B cell (primary cell): ENCODE results near the gene PSD4. TPM values are rescaled to one million over a fixed set of nuclear protein-coding genes. Genes with fewer than 3 reads are reported as not detected.

Source experiments
- ATAC-seq: fragments of 200-7000 bp; cut with Tn5 transposase; one replicate; pipeline ENCODE4 v1.10.0; 2021; ENCODE audit warnings: low read depth, mild to moderate bottlenecking, moderate number of reproducible peaks, moderate library complexity
- CTCF ChIA-PET: fragments of 350-600 bp; sonication (Branson Sonifier 250); formaldehyde crosslinking; loops from one replicate; lab custom pipeline; 2021; ENCODE audit warnings: antibody characterized with exemption, inconsistent platforms; lab: Charles Lee
- POLR2A ChIA-PET: fragments of 350-600 bp; sonication (Branson Sonifier 250); formaldehyde crosslinking; loops from one replicate; lab custom pipeline; 2021; ENCODE audit warnings: antibody characterized with exemption; lab: Charles Lee
- DNase-seq: peaks from one replicate; pipeline ENCODE4 v3.0.0; 2013
- H2AFZ ChIP-seq: 2 replicates; pipeline ENCODE4 v1.6.1; 2012; ENCODE audit warnings: mild to moderate bottlenecking, low read depth, low read length; ENCODE audit not compliant: insufficient read depth, poor library complexity, severe bottlenecking
- H3K27ac ChIP-seq, 2 donors: 1 replicate in 1 of 2; 2 replicates in 1 of 2; pipeline ENCODE4 v1.5.1; 2012 to 2013; ENCODE audit warnings: low read length in 2 of 2, mild to moderate bottlenecking in 2 of 2, moderate library complexity in 1 of 2
- H3K27me3 ChIP-seq, 4 experiments: fragments of 200-600 bp in 1 of 4; sonication (generic) in 1 of 4; replicated peaks in 1 of 4; 1 replicate in 2 of 4; 2 replicates in 2 of 4; pipeline versions ENCODE4 v1.6.1 to v1.7.0; 2013 to 2016; ENCODE audit warnings: low read length in 3 of 4, mild to moderate bottlenecking in 2 of 4, mixed read lengths in 1 of 4, moderate library complexity in 1 of 4; ENCODE audit not compliant: insufficient read depth in 4 of 4, control insufficient read depth in 3 of 4; ENCODE audit errors: control extremely low read depth in 1 of 4
- H3K36me3 ChIP-seq, 2 experiments: replicated peaks in 1 of 2; 1 replicate in 1 of 2; 2 replicates in 1 of 2; pipeline versions ENCODE4 v1.6.1 to v1.7.1; 2013; ENCODE audit warnings: low read length in 1 of 2; ENCODE audit not compliant: insufficient read depth in 2 of 2, control insufficient read depth in 1 of 2; ENCODE audit errors: control extremely low read depth in 1 of 2, extremely low read depth in 1 of 2
- H3K4me1 ChIP-seq, 2 donors: fragments of 200-600 bp in 1 of 2; sonication (generic) in 1 of 2; 1 replicate in 1 of 2; 2 replicates in 1 of 2; pipeline versions ENCODE4 v1.5.1 to v1.6.1; 2013 to 2017; ENCODE audit warnings: low read length in 2 of 2; ENCODE audit not compliant: control insufficient read depth in 2 of 2, insufficient read depth in 2 of 2
- H3K4me2 ChIP-seq: replicated peaks from 2 replicates; pipeline ENCODE3; 2012; ENCODE audit warnings: mild to moderate bottlenecking, low read depth, low read length; ENCODE audit not compliant: poor library complexity, severe bottlenecking
- H3K4me3 ChIP-seq, 5 experiments: fragments of 200-600 bp in 1 of 5; sonication (generic) in 1 of 5; 1 replicate in 3 of 5; 2 replicates in 2 of 5; pipeline versions ENCODE4 v1.5.1 to v1.7.0; 2011 to 2016; ENCODE audit warnings: low read length in 4 of 5, mild to moderate bottlenecking in 4 of 5, low read depth in 2 of 5, control low read depth in 1 of 5, moderate library complexity in 1 of 5; ENCODE audit not compliant: insufficient read depth in 1 of 5; ENCODE audit errors: control extremely low read depth in 1 of 5, extremely low read depth in 1 of 5
- H3K79me2 ChIP-seq: fragments of 200-600 bp; sonication (generic); one replicate; pipeline ENCODE4 v1.6.0; 2016; ENCODE audit warnings: low read length; ENCODE audit not compliant: control insufficient read depth, insufficient read depth
- H3K9ac ChIP-seq: fragments of 200-600 bp; sonication (generic); 2 replicates; pipeline ENCODE4 v1.6.1; 2017; ENCODE audit warnings: mild to moderate bottlenecking, low read length, moderate library complexity
- H3K9me3 ChIP-seq, 3 donors: one replicate each; pipeline versions ENCODE4 v1.6.1 to v1.7.1; 2013; ENCODE audit warnings: low read length in 2 of 3; ENCODE audit not compliant: control insufficient read depth in 2 of 3, insufficient read depth in 1 of 3; ENCODE audit errors: control extremely low read depth in 1 of 3
- H4K20me1 ChIP-seq: 2 replicates; pipeline ENCODE4 v1.6.0; 2012; ENCODE audit warnings: mild to moderate bottlenecking, low read length; ENCODE audit not compliant: insufficient read depth, control insufficient read depth, poor library complexity, severe bottlenecking
- H3K27ac Mint-ChIP-seq: one replicate; pipeline ENCODE4 v1.8.0; 2021; ENCODE audit warnings: mixed read lengths
- H3K27me3 Mint-ChIP-seq: one replicate; pipeline ENCODE4 v1.8.0; 2021; ENCODE audit warnings: mixed read lengths
- H3K4me1 Mint-ChIP-seq: one replicate; pipeline ENCODE4 v1.8.0; 2021; ENCODE audit warnings: mixed read lengths
- H3K4me3 Mint-ChIP-seq: one replicate; pipeline ENCODE4 v1.8.0; 2021; ENCODE audit warnings: mixed read lengths
- H3K9me3 Mint-ChIP-seq: one replicate; pipeline ENCODE4 v1.8.0; 2022; ENCODE audit warnings: mixed read lengths; ENCODE audit not compliant: insufficient read depth
- EZH2 ChIP-seq: IDR thresholded peaks from 2 replicates; pipeline ENCODE4 v1.6.1; 2012; ENCODE audit warnings: borderline replicate concordance, low read depth, mild to moderate bottlenecking, moderate library complexity, low read length; ENCODE audit not compliant: insufficient read depth, poor library complexity, severe bottlenecking
- WGBS: methylation state at CpG from one replicate; pipeline ENCODE4 v1.1.5; 2013; ENCODE audit warnings: missing lambda C conversion rate; ENCODE audit not compliant: insufficient coverage; 5-methylcytosine and 5-hydroxymethylcytosine counted together
- intact Hi-C: fragments of 100-400 bp; cut with micrococcal nuclease; formaldehyde crosslinking; loops from one replicate; pipeline ENCODE4 v1.10.0; 2022
- polyA plus RNA-seq: library from polyadenylated mRNA; depleted of rRNA; stranded (reverse); fragments of >200 nt; gene quantifications from 2 replicates; pipeline ENCODE4 v1.2.3, GENCODE V29; 2012
- total RNA-seq, 2 donors: library from RNA; stranded (reverse); fragments of 120-200 nt in 1 of 2; gene quantifications; 1 replicate in 1 of 2; 2 replicates in 1 of 2; pipeline versions ENCODE4 v1.2.3 to v1.2.4, GENCODE V29; 2013 to 2022
- TF ChIP-seq, protein P1 (sequence below): fragments of 200-600 bp; IDR thresholded peaks from one replicate; pipeline ENCODE4 v1.8.0; 2022; ENCODE audit warnings: antibody characterized with exemption, mild to moderate bottlenecking

The PSD4 gene
- total and polyA plus RNA-seq, 2 donors (not counting 1 experiment from before 2014, with no cell fraction given) = 87.1 to 203 TPM

DNA sequence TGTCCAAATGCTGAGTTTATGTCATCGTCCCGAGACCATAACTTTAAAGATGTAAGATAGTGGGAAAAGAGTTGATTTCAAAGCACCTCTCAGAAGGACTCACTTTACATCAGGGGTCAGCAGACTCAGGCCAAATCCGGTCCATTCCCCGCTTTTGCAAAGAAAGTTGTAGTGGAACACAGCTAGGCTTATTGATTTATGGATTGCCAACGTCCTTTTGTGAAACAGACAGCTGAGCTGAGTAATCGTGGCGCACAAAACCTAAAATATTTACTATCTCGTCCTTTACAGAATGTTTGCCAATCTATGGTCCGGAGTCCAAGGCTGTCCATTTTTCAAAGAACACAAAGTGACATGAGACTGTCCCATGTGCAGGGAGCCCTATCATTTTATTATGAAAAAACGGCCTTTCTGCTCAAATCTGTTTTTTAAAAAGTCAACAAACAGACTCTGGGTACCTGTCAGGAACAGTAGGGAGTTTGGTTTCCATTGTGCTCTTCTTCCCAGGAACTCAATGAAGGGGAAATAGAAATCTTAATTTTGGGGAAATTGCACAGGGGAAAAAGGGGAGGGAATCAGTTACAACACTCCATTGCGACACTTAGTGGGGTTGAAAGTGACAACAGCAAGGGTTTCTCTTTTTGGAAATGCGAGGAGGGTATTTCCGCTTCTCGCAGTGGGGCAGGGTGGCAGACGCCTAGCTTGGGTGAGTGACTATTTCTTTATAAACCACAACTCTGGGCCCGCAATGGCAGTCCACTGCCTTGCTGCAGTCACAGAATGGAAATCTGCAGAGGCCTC lies 46.7 kb upstream of the PSD4 start, which contains the start of gene IL1RN:
IL1RN (plus strand) TSS at position 754 of the 801 bp plus-strand sequence; CDS start at position 781, 27 bp downstream.
- DNase-seq = no peak
- H3K27ac Mint-ChIP-seq = no peak within 1 kb of the TSS
- Histone ChIP-seq H3K4me1 (peaks cover 12 to 15% of the 10 kb centered on the region in 2 donors), H3K27ac (no peak within 1 kb of the TSS), H3K4me3 (peak within 1 kb of the TSS in 1 of 5 experiments; percentile 48), H3K9me3 (no peaks in the 10 kb centered on the region), H3K79me2 (no peaks in the 10 kb centered on the region), H2AFZ (no peak within 1 kb of the TSS), H3K9ac (no peak within 1 kb of the TSS), H3K36me3 (no peaks in the 10 kb centered on the region), H3K4me2 (no peak within 1 kb of the TSS), H4K20me1 (no peaks in the 10 kb centered on the region), H3K27me3 (peaks cover 0 to 5% (median 2%) of the 10 kb centered on the region in 4 experiments)
- H3K4me3 Mint-ChIP-seq = no peak within 1 kb of the TSS
- intact Hi-C loops = no loop called here
- TF ChIP-seq, protein P1, sequence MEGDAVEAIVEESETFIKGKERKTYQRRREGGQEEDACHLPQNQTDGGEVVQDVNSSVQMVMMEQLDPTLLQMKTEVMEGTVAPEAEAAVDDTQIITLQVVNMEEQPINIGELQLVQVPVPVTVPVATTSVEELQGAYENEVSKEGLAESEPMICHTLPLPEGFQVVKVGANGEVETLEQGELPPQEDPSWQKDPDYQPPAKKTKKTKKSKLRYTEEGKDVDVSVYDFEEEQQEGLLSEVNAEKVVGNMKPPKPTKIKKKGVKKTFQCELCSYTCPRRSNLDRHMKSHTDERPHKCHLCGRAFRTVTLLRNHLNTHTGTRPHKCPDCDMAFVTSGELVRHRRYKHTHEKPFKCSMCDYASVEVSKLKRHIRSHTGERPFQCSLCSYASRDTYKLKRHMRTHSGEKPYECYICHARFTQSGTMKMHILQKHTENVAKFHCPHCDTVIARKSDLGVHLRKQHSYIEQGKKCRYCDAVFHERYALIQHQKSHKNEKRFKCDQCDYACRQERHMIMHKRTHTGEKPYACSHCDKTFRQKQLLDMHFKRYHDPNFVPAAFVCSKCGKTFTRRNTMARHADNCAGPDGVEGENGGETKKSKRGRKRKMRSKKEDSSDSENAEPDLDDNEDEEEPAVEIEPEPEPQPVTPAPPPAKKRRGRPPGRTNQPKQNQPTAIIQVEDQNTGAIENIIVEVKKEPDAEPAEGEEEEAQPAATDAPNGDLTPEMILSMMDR = no peak
- no peak for TF ChIP-seq EZH2
- WGBS = 91% methylated on average over 7 of the region's 16 CpGs
- ChIA-PET CTCF (interaction anchor here (1.0 kb wide), 2 partner anchors 10 kb away, joined by 3 to 4 read pairs; no protein-coding TSS in a partner anchor), POLR2A (no interaction called here)
- H3K9me3 Mint-ChIP-seq = no peaks in the 10 kb centered on the region
- peaks cover 16% of the 10 kb centered on the region for H3K27me3 Mint-ChIP-seq
- peaks cover 16% of the 10 kb centered on the region for H3K4me1 Mint-ChIP-seq
- ATAC-seq = no peak
